Measurements from ENCODE around the gene EFCAB7.

- TF ChIP-seq POLR2AphosphoS5 (IDR thresholded peaks at IDR 0.05; ENCODE audit: low read depth, low read length): no peak
- TF ChIP-seq REST (IDR thresholded peaks at IDR 0.05; ENCODE audit: insufficient read depth in 1 of 2, low read depth in 2 of 2, low read length in 2 of 2): no peak
- no peak for TF ChIP-seq TAF1 (IDR thresholded peaks at IDR 0.05; ENCODE audit: borderline replicate concordance, insufficient read depth, low read length)
- TF ChIP-seq SIN3A (IDR thresholded peaks at IDR 0.05; ENCODE audit: borderline replicate concordance, insufficient read depth, low read length): no peak
- no peak for TF ChIP-seq FOXP2 (optimal IDR thresholded peaks at IDR 0.05; ENCODE audit: borderline replicate concordance, extremely low read depth, extremely low read length, insufficient read depth)
Observed at GRCh38 chr1:63537006-63537405, 13.7 kb downstream of the EFCAB7 start.
